Gastrocnemius medialis (tissue), 4 donors: ENCODE results near the gene ATAD1. TPM values are rescaled to one million over a fixed set of nuclear protein-coding genes. Genes with fewer than 3 reads are reported as not detected.

Source experiments
- ATAC-seq, 2 donors: fragments of 150-250 bp; one replicate each; pipeline ENCODE4 v1.9.1; 2016
- DNase-seq, 2 donors: peaks; one replicate each; pipeline ENCODE4 v3.0.0-alpha.2; 2019
- H3K27ac ChIP-seq, 4 donors: fragments of 200-600 bp; sonication (generic); 1 replicate in 1 of 4; 2 replicates in 3 of 4; pipeline ENCODE4 v1.5.1; 2016 to 2018; ENCODE audit warnings: mild to moderate bottlenecking in 2 of 4, moderate library complexity in 1 of 4
- H3K27me3 ChIP-seq, 3 donors: fragments of 200-600 bp; sonication (generic) in 2 of 3; 1 replicate in 1 of 3; 2 replicates in 2 of 3; pipeline versions ENCODE4 v1.5.1 to v1.6.0; 2016 to 2019; ENCODE audit warnings: mild to moderate bottlenecking in 1 of 3, moderate library complexity in 1 of 3
- H3K36me3 ChIP-seq, 2 donors: fragments of 200-600 bp; sonication (generic) in 1 of 2; one replicate each; pipeline ENCODE4 v1.5.1; 2017 to 2018
- H3K4me1 ChIP-seq, 2 donors: fragments of 200-600 bp; sonication (generic) in 1 of 2; one replicate each; pipeline ENCODE4 v1.5.1; 2016 to 2017; ENCODE audit warnings: mild to moderate bottlenecking in 2 of 2
- H3K4me3 ChIP-seq, 4 donors: fragments of 200-600 bp; sonication (generic) in 3 of 4; 1 replicate in 1 of 4; 2 replicates in 3 of 4; pipeline ENCODE4 v1.5.1; 2016 to 2019; ENCODE audit warnings: mild to moderate bottlenecking in 2 of 4
- H3K9me3 ChIP-seq, 3 donors: fragments of 200-600 bp; sonication (generic) in 2 of 3; 1 replicate in 1 of 3; 2 replicates in 2 of 3; pipeline ENCODE4 v1.5.1; 2016 to 2019
- POLR2A ChIP-seq, 2 donors: fragments of 450-650 bp; IDR thresholded peaks; one replicate each; pipeline ENCODE4 v1.6.1; 2017; ENCODE audit warnings: antibody characterized with exemption in 2 of 2, mild to moderate bottlenecking in 2 of 2, moderate library complexity in 2 of 2
- in situ Hi-C, 4 donors: fragments of 200-750 bp; cut with MboI; loops; one replicate each; pipeline versions ENCODE4 v1.15.0 to v1.8.0; 2017; ENCODE audit warnings: low sequenced_read_pairs in 4 of 4
- intact Hi-C: fragments of 100-400 bp; cut with DNase I; formaldehyde crosslinking; loops from one replicate; pipeline ENCODE4 v1.15.1; 2023; ENCODE audit warnings: low total_unique reads
- total RNA-seq, 4 donors: library from RNA; depleted of rRNA; stranded (reverse); fragments of >200 nt; gene quantifications; one replicate each; pipeline versions ENCODE4 v1.1.0 to v1.2.3, GENCODE V29; 2016
- TF ChIP-seq, protein P1 (sequence below), 5 experiments: fragments of 450-650 bp in 3 of 5; fragments of 200-600 bp in 2 of 5; sonication (generic) in 2 of 5; IDR thresholded peaks in 4 of 5; conservative IDR thresholded peaks in 1 of 5; 1 replicate in 4 of 5; 2 replicates in 1 of 5; pipeline ENCODE4 v1.5.1; 2016 to 2019; ENCODE audit warnings: antibody characterized with exemption in 5 of 5, mild to moderate bottlenecking in 3 of 5, moderate library complexity in 3 of 5

Gene ATAD1
- total RNA-seq, 4 donors from 2014 or later: 32.0 to 65.4 (median 51.0) TPM

DNA sequence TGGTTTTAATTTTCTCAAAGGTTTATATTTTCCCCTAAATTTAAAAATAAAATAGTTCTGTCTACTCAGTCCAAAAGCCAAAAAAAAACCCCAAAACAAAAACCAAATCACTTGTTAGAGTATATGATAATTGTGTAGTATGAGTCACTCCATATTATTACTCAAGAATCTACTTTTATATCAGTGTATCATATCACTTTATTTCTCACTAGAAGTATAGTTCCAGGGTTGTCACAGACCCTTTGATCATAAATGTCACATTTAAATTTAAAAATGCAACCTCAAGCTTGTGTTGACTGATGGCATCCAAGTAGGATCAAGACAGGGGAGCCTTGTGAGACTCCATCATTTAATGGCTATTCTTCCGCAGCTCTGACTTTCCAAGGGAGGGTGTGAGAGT lies 97.4 kb downstream of the ATAD1 start:
- Histone ChIP-seq H3K4me3 (no peak overlapping the region), H3K27me3 (no peaks in the 10 kb centered on the region), H3K36me3 (no peaks in the 10 kb centered on the region), H3K27ac (peak overlapping the region in 3 of 4 donors; percentile 43 to 69 (median 52)), H3K9me3 (no peaks in the 10 kb centered on the region), H3K4me1 (peaks cover 0 to 9% of the 10 kb centered on the region in 2 donors)
- no peak for DNase-seq
- no peak for ATAC-seq
- no peak for TF ChIP-seq POLR2A (IDR thresholded peaks at IDR 0.05)
- TF ChIP-seq, protein P1, sequence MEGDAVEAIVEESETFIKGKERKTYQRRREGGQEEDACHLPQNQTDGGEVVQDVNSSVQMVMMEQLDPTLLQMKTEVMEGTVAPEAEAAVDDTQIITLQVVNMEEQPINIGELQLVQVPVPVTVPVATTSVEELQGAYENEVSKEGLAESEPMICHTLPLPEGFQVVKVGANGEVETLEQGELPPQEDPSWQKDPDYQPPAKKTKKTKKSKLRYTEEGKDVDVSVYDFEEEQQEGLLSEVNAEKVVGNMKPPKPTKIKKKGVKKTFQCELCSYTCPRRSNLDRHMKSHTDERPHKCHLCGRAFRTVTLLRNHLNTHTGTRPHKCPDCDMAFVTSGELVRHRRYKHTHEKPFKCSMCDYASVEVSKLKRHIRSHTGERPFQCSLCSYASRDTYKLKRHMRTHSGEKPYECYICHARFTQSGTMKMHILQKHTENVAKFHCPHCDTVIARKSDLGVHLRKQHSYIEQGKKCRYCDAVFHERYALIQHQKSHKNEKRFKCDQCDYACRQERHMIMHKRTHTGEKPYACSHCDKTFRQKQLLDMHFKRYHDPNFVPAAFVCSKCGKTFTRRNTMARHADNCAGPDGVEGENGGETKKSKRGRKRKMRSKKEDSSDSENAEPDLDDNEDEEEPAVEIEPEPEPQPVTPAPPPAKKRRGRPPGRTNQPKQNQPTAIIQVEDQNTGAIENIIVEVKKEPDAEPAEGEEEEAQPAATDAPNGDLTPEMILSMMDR (IDR thresholded peaks at IDR 0.05 in 4 of 5, conservative IDR thresholded peaks at IDR 0.05 in 1 of 5): no peak
- in situ Hi-C loops (no loop called here), intact Hi-C loops (no loop called here)

DNA sequence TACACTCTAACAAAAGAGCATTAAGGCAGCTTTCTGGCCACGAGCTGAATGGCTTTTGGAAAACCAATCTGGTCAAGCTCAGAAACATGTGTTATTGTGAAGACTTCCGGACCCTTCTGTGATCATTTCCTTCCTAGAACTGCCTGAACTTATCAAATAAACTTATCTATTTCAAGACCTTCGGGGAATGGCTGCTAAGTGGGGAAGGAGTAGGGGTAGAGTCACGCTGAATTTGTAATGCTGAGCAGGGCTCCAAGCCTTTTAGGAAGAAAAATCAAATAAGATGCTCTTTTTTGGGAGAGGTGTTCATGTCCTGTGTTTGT lies 101.7 kb downstream of the ATAD1 start:
- H3K27me3 ChIP-seq: no peaks in the 10 kb centered on the region
- in situ Hi-C loops (no loop called here), intact Hi-C loops (no loop called here)
- ATAC-seq (no peak), DNase-seq (no peak)
- peak overlapping the region; percentile 33 to 67 (median 41) for H3K27ac ChIP-seq
- no peak for TF ChIP-seq POLR2A (IDR thresholded peaks at IDR 0.05)
- TF ChIP-seq, protein P1 (IDR thresholded peaks at IDR 0.05 in 4 of 5, conservative IDR thresholded peaks at IDR 0.05 in 1 of 5): no peak
- peaks cover 0 to 8% of the 10 kb centered on the region in 2 donors for H3K4me1 ChIP-seq
- no peaks in the 10 kb centered on the region for H3K9me3 ChIP-seq
- H3K4me3 ChIP-seq: no peak overlapping the region
- no peaks in the 10 kb centered on the region for H3K36me3 ChIP-seq

DNA sequence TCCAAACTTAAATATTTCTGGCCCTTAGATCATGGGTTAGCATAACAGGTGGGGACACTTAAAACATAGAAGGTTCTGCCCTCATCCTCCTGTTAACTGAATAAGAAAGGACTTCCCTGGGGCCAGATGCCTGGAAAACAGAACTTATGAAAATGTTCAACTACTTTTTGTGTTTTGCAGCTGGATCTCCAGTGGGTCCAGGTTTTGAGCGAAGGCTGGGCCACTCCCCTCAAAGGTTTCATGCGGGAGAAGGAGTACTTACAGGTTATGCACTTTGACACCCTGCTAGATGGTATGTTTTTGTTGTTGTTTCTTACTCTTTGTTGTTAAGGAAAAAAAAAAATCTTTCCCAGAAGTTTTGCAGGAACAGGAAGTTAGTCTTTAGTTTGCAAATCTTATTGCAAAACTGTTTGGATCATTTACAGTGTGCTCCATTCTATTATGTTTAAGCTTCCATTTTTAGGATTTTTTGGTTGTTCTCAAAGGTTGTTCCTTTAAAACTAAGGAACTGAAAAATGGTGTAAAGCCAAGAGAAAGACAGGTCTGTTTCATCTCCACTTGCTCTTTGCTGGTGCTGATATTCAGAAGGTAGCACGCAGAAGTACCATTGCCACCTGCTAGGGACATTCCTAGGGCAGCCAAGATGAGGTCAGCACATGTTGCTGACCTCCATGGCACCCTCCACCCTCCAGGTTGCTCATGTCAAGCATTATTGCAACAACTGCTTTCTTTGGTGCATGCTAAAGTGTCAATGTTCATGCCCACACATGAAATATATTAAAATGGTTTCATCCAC lies 102.3 kb downstream of the ATAD1 start:
- Histone ChIP-seq H3K9me3 (no peaks in the 10 kb centered on the region), H3K4me3 (no peak overlapping the region), H3K27ac (peak overlapping the region; percentile 33 to 67 (median 54)), H3K36me3 (no peaks in the 10 kb centered on the region), H3K27me3 (no peaks in the 10 kb centered on the region), H3K4me1 (peaks cover 0 to 8% of the 10 kb centered on the region in 2 donors)
- no peak for TF ChIP-seq POLR2A (IDR thresholded peaks at IDR 0.05)
- TF ChIP-seq, protein P1 (IDR thresholded peaks at IDR 0.05 in 4 of 5, conservative IDR thresholded peaks at IDR 0.05 in 1 of 5): no peak
- ATAC-seq: no peak
- in situ Hi-C loops (no loop called here), intact Hi-C loops (no loop called here)
- no peak for DNase-seq

DNA sequence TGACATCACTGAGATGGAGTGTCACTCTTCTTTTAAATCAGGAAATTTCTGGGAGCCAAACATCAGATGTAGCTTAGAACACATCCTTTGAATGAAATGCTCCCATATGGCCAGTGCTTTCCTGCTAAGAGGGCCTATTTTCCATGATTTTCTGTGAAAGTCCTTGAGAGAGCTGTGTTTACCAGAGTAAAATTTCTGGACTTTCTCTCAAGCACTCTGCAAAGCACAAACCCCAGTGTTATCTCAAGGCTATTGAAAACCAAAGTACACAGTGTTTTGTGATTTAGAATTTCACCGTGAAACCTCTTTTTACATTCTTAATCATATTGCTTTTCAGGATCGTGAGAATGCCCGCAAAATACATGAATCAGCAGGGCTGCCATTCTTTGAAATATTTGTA lies 104.3 kb downstream of the ATAD1 start:
- ATAC-seq (no peak), DNase-seq (no peak)
- Histone ChIP-seq H3K4me3 (no peak overlapping the region), H3K27ac (peak overlapping the region in 3 of 4 donors; percentile 8 to 58 (median 26)), H3K4me1 (peaks cover 0 to 8% of the 10 kb centered on the region in 2 donors), H3K9me3 (no peaks in the 10 kb centered on the region), H3K36me3 (no peaks in the 10 kb centered on the region), H3K27me3 (no peaks in the 10 kb centered on the region)
- intact Hi-C loops: no loop called here
- TF ChIP-seq, protein P1 (IDR thresholded peaks at IDR 0.05 in 4 of 5, conservative IDR thresholded peaks at IDR 0.05 in 1 of 5): no peak
- TF ChIP-seq POLR2A (IDR thresholded peaks at IDR 0.05): no peak
- in situ Hi-C loops: no loop called here
